Stimulated activated CD8-positive, alpha-beta memory T cell treated with anti-CD3 and anti-CD28 coated beads, Interleukin-7, amount 100 ng/mL, for 1 hour (primary cell): ENCODE measurements around the gene NAT16.

Source experiments
- DNase-seq, 2 donors: peaks; one replicate each; pipeline ENCODE4 v3.0.0-alpha.2; 2020; ENCODE audit warnings: low read depth in 2 of 2

Gene NAT16

DNA sequence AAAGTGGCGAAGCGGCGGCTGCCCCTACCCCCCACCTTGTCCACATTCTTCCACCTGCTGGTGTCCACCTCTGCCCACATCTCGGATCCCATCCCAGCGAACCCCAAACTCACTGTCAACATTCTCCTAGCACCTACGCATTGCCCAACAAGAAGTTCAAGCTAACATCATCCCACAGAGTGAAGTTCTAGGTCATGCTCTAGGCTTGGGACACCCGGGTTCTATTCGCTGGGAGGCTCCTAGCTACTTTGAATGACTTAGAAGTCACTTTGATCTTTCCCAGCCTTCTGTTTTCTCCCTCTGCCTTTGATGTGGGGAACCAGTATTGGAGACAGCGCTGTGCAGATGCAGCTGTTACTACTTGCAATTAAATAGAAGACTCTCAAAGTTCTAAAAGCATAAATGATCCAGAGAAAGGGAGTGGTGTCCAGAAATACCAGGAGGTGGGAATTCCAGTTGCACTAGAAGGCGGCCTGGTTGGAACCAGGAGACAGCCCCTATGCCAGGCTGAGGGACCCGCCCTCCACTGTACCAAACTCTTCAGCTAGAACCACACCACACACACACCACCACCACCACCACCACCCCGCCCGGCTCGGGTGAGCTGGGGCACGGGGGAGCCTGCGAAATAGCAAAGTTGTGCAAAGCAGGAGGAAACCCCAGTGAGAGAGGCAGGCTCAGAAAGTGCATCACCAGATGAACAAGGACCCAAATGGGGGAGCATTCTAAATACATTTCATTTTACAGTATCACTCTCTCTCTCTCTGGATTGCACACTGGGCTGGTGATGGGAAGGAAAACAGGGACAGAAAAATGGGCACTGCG, 9.3 kb downstream of the NAT16 start:
- DNase-seq, result no peak

DNA sequence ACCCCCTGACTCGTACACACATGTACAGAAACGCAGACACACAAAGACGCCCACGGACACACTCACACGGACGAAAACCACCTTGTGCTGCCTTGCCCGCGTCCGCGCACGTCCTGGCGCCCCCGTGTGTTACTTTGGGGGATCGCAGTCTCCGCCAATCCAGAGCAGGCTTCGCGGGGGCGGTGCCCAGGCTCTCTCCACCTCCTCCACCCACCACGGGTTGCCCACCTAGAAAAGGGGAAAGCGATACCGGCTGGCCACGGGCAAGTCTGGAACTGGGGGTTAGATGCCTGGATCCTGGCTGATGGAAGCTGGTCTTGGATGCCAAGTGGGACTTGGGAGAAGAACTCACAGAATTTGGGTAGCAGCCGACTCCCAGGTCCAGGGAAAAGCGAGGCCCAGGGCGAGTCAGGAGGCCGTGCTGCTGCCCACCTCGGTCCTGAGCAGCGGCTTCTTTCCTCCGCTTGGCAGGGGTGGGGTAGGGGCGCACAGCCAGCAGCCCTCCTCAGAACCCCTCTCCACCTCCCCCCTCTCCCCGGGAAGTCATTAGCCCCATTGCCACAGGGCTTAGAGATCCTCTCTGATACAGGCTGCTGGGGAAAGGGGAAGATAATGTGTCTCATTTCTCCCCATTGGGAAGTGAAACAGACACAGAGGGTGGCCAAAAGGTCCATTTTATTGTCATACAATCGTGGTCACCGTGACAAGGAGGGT, 10.1 kb downstream of the NAT16 start:
- DNase-seq, result peak; percentile 61 to 80

DNA sequence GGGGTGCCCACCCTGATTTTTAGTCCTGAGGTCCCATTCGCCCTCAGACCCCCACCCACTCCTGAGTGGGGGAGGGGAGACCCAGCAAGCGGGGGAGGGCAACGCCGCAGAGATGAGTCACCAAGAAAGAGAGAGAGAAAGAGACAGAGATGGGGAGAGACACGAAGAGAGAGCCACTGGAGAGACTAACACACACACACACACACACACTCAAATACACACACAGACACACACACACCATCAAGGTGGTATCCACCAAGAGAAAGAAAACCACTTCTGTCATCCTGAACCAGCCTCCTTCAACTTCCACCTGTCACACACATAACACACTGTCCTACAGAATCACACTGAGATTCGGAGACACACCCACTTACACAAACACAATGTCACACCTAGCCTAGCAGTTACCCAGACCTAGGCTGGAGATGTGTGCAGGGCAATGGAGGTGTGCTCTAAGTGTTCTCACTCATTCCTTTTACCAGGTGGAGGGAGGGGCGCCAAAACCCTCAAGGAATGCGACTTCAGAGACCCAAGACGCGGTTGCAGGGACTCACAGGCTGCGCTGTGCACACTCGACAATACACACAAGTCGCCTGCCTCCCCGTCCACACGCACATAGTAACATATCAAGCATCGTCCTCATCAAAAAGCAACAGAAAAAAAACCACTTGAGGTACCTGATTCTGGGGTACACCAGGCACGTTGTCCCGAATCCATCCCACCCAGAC, 10.8 kb downstream of the NAT16 start:
- DNase-seq, result no peak

DNA sequence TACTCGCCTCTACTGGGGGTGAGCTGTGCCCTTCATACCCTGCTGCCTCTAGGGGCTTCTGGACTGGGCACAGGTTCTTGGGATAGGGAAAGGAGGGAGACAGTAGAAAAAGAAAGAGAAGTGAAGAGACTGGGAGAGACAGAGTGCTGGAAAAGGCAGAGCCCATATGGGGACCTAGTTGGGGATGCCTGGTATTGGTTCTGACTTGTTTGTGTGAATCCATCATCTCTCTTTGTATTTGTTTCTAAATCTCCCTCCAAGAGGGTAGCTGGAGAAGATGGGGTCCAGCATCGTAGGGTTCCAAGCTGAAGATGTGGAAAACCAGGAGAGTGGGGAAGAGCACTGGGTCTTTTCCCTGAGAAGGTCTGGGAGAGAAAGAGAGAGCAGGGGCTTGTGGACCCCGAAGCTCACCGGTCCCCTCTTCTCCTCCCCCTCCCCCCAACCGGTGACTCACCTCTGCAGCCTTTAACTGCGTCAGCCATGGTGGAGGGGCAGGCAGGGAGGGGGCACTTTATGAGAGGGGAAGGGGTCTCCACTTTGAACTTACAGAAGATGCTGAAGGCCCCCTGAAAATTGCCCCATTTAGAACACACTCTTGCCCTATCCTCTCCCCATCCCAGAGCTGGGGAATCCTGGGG, 11.6 kb downstream of the NAT16 start:
- DNase-seq, result no peak

DNA sequence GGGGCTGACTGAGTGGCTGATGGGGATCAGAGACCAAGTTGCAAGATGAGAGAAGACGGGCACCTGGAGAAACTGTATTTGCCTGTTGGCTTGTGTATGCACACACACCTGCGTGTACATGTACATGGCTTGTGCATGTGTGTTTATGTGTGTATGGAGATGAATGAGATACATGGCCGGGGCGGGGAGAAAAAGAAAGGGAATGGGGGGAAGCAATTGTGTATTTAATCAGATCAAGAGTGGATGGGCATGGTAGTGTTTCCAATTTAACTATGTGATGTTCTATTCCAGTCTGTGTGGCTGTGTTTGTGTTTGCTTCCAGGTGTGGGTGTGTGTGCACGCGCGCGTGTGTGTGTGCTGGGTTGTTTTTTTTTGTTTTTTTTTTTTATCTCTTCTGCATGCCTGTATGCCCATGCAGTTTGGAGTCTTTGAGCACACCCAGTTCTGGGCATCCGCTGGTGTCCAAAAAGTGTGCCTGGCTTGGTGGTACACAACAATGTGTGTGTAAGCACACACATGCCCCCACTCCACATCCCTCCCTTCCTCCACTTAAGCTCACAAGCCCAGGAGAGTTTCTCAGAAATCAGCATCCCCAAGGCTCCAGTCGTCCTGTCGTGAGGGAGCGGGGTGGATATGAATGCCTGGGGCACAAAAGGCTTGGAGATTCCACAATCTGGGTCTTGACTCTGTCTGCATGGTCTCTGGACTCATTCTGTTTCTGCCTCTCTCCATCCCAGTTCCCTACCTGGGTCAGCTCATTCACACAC, 12.3 kb downstream of the NAT16 start:
- no peak for DNase-seq

DNA sequence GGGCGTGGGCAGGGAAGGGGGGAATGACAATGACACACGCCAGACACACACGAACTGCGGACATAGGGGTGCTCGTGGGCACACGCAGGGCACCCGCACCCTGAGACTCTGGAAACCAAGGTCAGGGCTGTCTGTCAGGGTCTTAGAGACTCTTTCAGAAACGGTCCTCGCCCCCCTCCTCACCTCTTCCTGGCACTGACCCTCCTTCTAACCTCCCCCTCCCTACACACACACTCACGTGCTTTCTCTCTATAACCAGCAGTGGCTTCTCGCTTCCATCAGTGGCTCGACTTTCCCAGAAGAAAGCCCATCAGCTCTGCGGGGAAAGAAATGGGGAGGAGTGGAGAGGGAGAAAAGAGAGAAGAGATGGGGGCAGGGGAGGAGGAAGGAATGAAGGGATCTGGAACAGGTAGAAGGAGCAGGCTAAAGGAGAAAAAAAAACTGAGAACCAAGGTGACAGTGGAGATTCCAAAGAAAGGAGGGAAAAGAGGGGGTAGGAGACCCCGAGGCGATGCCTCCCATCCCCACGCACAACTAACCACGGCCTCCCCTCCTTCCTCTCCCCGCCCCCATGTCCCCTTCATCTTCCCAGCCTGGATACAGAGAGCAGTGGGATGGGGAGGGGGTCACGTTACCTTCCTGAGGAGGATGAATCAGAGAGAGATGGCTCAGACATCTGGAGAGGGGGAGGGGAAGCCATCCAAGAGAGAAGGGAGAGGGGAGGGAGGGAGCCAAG, 13.0 kb downstream of the NAT16 start:
- DNase-seq, result no peak

DNA sequence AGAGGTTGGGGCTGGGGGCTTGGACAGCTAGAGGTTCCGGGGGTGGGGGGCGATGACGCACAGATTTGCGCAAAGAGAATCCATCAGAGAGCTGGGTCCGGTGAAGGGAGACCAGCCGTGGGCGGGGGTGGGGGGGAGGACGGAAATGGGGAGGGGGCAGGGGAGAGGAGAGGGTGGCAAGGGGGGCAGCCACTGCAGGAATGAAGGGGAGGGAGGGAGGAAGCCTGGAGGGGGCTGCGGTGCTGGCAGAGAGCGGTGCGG, 13.5 kb downstream of the NAT16 start:
- DNase-seq, result no peak

DNA sequence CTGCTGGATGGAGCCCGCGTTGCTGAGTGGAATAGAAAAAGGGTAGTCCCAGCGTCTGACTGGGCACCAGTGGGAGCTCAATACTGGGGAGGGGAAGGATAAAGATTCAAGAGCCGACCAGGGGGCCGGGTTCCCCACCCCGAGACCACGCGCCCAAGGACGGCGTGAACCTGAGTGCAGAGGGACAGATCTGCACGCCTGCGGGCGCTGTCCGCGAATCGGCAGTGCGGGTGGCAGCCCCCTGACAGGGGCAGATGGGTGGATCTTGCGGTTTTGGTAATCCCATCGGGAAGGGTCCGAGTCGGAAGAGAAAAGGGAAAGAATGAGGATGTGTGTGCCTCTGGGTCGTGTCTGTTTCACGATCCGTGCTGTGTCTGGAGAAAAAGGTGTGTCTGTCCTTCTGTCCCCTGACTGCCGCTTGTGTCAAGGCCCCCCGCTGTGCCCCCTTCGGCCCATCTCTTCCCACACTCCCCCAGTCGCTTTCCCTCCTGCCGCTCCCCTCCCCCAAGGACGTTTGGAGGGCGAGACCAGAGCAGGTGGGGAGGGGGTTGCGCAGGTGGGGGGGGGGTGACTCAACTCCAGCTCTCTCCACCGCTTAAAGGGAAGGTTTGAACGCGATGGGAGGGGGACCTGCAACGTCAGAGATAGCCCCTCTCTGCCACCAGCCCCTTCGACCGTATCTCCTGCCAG, 14.0 kb downstream of the NAT16 start:
- DNase-seq, result no peak

DNA sequence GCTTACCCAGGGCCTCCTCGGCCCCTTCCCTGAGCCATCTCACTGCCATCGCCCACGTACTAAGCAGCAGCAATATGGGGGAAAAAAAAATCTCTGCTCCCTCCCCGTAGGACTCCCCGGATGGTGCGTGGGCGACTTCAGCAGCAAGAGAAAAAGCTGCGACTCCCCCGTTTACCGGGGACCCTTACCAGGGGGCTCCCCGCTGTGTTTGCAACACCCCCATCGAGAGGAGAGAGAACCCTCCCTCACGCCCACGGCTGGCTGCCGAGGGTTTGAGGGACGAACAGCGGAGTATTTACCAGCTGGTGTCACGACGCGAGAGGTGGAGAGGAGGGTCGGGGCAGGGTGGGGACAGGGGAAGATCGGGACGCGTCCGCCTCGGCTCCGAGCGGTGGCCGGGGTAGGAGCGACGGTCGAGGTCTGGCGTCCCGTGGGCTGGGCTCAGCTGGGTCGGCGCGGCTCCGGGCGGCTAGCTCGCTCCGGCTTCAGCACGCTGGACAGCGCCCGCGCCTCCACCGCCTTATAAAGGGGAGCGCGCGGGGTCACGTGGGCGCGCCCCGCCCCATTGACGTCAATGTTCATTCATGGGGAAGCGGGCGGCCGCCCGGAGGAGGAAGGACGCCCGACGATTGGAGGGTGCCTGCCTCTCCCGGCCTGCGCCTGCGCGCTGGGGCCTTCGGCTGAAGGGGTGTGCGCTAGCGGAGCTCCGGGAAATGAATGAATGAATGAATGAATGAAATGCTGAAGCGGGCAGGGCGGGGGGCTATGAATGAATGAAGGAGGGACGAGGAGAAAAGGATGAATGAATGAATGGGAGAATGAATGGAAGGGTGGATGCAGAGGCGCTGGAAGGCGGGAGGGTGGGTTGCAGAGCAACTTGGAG, 14.8 kb downstream of the NAT16 start, which contains the start of gene VGF:
VGF (minus strand) TSS at position 495 of the 883 bp plus-strand sequence. CDS start 726 bp downstream, outside the sequence.
- DNase-seq, result peak; percentile 77 to 83

DNA sequence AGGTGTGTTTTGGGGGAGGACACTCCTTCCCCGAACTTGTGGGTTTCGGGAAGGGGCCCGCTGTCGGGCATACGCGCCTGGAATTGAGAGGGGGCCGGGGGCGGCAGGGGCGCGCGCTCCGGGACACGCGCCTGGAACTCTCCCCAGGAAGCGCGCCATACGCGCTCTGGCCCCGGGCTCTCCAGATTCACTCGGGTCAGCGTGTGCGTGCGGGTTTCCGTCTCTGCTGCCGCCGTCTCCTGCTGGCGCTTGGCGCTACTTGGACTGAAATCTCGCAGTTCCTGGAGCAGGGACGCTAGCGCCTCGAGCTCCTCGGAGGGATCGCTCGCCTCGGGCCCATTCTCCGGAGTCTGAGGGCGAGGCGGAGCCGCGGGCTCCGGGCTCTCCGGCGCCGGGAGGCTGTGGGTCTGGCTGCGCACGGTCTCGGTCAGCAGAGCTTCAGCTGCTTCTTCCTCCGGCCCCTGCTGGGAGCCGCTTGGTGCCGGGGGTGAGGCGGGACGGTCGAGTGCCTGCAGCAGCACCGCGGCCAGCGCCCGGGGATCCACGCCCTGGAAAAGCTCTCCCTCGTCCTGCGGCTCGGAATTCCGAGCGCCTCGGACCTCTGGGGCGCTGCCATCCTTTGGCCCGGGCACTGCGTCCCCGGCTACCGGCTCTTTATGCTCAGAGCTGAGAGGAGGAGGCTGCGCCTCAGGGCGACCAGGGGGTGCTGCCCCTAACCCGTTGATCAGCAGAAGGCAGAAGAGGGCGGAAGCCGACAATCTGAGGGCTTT, 15.8 kb downstream of the NAT16 start:
- no peak for DNase-seq

DNA sequence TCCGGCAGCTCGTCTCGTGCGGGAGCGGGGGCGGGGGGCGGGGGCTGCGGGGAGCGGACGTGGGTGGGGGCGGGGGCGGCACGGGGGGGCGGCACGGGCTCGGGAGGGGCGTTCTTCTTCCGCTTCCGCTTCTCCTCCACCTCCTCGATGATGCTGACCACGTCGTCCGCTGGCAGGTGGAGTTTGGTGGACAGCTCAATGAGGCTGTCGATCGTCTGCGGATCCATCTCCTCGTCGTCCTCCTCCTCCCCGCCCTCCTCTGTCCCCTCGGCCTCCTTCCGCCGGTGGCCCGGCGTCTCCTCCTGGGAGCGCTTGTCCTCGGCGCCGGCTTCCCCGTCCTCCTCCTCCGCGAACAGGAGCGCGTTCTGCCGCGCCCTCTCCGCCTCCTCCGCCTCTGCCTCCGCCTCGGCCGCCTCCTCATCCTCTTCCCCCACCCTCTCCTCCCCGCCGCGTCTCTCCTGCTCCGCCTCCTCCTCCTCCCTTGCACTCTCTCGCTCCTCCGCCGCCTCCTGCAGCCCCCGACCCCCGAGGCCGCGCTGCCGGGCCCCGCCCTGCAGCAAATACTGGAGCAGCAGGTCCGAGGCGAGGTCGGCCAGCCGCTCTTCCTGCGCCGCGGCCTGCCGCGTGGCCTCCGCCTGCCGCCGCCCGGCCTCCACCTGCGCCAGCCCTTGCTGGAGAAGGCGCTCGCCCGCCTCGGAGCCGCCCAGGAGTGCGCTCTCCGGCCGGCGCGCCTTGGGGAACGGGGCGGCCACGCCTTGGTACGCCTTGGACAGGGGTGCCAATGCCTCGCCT, 16.6 kb downstream of the NAT16 start:
- no peak for DNase-seq

DNA sequence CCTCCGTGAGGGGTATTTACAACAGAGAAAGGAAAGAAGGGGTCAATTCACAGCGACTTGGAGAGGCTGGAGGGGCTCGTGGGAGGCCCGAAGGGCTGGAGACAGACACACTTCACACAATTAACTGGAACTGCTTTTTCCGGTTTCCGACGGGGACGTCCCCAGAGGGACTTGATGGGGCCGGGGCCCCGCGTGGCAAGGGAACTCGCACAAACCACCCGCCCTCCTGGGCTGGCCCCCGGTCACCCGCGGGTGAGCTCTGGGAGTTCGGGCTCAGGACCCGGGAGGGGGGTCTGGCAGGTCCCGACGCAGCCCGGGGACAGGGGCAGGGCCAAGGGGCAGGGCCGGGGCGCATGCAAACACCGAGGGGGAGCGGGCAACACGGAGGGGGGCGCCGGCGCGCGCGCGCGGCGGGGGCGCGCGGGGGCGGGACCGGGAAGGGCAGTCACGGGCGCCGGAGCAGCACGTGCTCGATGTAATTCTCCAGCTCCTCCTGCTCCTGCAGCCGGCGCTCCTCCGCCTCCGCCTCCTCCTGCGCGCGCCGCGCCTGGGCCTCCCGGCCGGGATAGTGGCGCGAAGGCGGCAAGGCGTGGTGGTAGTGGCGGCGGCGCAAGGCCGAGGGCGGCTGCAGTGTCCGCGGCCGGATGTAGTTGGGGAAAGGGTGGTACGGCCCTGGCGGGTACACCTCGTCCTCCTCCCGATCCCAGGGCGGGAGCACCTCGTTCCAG, 17.4 kb downstream of the NAT16 start:
- no peak for DNase-seq

DNA sequence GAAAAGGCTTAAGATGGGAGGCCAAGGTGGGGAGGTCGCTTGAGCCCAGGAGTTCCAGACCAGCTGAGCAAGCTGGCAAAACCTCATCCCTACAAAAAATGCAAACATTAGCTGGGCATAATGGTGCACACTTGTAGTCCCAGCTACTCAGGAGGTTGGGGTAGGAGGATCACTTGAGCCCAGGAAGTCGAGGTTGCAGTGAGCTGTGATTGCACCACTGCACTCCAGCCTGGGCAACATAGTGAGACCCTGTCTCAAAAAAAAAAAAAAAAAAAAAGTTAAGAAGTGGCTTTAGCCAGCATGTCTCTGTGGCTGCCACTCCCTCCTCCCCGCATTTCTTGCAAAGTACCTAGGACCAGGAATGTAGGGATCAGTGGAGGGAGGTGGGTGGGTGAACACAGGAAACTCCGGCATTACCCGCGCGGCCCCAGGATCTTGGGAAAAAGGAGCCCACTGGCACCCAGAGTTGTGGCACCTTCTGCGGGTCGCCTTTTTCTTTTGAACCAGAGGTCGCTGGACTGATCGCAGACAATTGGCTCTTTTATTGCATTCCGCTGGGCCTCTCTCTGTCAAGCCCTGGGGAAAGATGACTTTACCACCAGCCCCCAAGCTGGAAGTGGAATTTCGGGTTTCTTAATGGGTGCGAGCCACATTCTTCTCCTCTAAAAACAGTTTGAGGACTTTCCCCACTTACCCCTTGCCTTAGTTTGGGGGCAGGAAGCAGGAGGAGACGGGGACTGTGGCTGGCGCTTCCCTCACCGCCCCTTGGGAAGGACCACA, 18.2 kb downstream of the NAT16 start:
- DNase-seq, result no peak

DNA sequence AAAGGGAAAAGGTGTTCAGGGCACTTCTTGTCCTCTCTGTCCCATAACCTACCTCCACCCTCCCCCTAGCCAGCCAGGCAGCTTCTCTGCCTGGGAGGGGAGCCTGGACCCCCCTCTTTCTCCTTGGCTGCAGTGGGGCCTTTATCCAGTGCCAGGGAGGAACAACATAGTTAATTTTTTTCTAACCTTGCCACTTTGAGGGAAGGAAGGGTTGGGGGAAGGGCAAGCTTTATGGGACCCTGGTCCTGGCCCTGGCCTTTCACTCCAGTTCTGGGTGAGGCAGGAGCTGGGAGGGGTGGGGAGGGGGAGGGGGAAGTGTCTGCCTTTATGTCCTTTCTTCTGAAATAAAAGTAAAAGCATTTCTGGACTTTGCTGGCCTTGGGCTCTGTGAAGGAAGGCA, 19.2 kb downstream of the NAT16 start:
- no peak for DNase-seq

DNA sequence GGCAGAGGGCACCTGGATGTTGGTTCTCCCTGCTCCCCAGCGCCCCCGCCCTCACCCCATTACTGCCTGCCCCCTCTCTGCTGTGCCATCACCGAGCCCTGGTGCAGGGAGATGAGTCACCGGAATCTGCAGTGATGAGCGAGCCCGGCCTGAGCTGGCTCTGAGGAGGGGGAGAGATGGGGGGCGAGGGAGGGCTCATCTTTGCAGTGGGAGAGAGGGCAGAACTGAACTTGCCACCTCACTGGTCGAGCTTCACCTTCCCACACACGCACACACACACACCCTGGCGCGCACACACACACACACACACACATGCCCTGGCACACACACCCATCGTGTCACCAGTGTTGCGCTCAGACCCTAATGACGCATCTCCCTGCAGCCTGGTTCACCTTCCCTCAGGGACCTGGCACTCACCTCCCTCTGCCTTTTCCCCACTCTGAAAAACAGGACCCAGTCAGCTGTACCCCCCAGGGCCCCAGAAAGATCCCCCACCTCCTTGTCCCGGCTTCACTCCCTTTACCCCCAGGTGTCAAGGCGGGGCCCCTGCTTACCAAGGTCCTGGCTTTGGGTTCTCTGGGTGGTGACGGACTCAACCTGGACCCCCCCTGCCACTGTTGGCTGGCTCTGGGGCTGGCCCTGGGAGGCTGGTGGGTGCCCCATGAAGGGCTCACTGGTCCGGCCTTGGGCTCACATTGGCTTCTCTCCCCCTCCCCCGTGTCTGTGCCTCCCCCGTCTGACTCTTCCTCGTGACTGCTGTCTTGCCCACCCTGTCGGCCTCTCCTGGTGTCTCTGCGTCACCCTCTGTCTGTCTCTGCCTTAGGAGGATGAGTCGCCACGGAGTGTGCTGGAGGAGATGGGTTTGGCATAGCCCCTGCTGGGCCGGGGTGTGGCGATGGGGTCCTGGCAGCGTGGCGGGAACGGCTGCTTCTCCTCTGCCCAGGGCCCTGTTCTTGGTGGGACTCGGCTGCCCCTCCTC, 20.1 kb downstream of the NAT16 start:
- DNase-seq, result no peak
